Skeletal muscle tissue (tissue), 4 donors: ENCODE data around the gene KCTD7. TPM values are rescaled to one million over a fixed set of nuclear protein-coding genes. Genes with fewer than 3 reads are reported as not detected.
"Not testable (repeated sequence)": the region's sequence is repeated elsewhere in the genome, so short reads cannot be mapped to it uniquely, and the experiment has no call there.

Experiments used
- H3K27ac ChIP-seq: one replicate; pipeline ENCODE4 v1.7.0; 2013; ENCODE audit warnings: mild to moderate bottlenecking, low read depth, low read length, inconsistent platforms
- H3K27me3 ChIP-seq, 3 donors: one replicate each; pipeline ENCODE4 v1.7.0; 2013; ENCODE audit warnings: low read length in 3 of 3; ENCODE audit not compliant: control insufficient read depth in 3 of 3, insufficient read depth in 3 of 3
- H3K36me3 ChIP-seq, 3 donors: one replicate each; pipeline ENCODE4 v1.7.0; 2013; ENCODE audit warnings: low read length in 3 of 3; ENCODE audit not compliant: control insufficient read depth in 3 of 3, insufficient read depth in 3 of 3
- H3K4me1 ChIP-seq, 3 donors: one replicate each; pipeline ENCODE4 v1.7.0; 2013; ENCODE audit warnings: low read length in 3 of 3, mild to moderate bottlenecking in 3 of 3; ENCODE audit not compliant: control insufficient read depth in 3 of 3, insufficient read depth in 3 of 3
- H3K4me3 ChIP-seq, 3 donors: one replicate each; pipeline ENCODE4 v1.7.0; 2013; ENCODE audit warnings: low read length in 3 of 3
- H3K9ac ChIP-seq, 3 donors: one replicate each; pipeline ENCODE4 v1.7.0; 2013; ENCODE audit warnings: low read length in 3 of 3, mild to moderate bottlenecking in 3 of 3, moderate library complexity in 2 of 3, low read depth in 1 of 3
- H3K9me3 ChIP-seq, 3 donors: one replicate each; pipeline ENCODE4 v1.7.0; 2013; ENCODE audit warnings: low read length in 3 of 3; ENCODE audit not compliant: control insufficient read depth in 3 of 3
- total RNA-seq: library from RNA; depleted of rRNA; stranded (reverse); fragments of >200 nt; gene quantifications from one replicate; pipeline ENCODE4 v1.2.3, GENCODE V29; 2014
- donor health status: Osteomylitis.

The KCTD7 gene
- total RNA-seq, 1 donor from 2014 or later, result 9.4 TPM

- H3K4me1 ChIP-seq, H3K9me3 ChIP-seq, H3K27me3 ChIP-seq, H3K27ac ChIP-seq, H3K9ac ChIP-seq, H3K36me3 ChIP-seq, H3K4me3 ChIP-seq: not testable (repeated sequence)
Observed at GRCh38 chr7:66687672-66688071, 59.0 kb downstream of the KCTD7 start.

- no peaks in the 10 kb centered on the region for H3K27me3 ChIP-seq
- no peak overlapping the region for H3K4me3 ChIP-seq
- H3K36me3 ChIP-seq, result peaks cover 0 to 2% (median 0%) of the 10 kb centered on the region in 3 donors
- no peaks in the 10 kb centered on the region for H3K9me3 ChIP-seq
- no peaks in the 10 kb centered on the region for H3K4me1 ChIP-seq
- H3K27ac ChIP-seq, result no peak overlapping the region
- no peak overlapping the region for H3K9ac ChIP-seq
Observed at GRCh38 chr7:66689081-66689480, 60.4 kb downstream of the KCTD7 start.

GRCh38 chr7:66693331-66693730, 64.7 kb downstream of the KCTD7 start:
- Histone ChIP-seq H3K27me3 (no peaks in the 10 kb centered on the region), H3K27ac (no peak overlapping the region), H3K4me1 (peaks cover 5 to 12% (median 9%) of the 10 kb centered on the region in 3 donors), H3K9ac (no peak overlapping the region), H3K9me3 (no peaks in the 10 kb centered on the region), H3K36me3 (peaks cover 0 to 4% (median 0%) of the 10 kb centered on the region in 3 donors), H3K4me3 (no peak overlapping the region)

Other genes with a start within 250 kb of the KCTD7 start
- gene RABGEF1, start 111.9 kb downstream of the KCTD7 start, total RNA-seq, result 30.8 TPM